VCaP (cell line): ENCODE results near the gene CACNA2D3.

Experiments used
- H3K27ac ChIP-seq: fragments of 450-650 bp; 2 replicates; pipeline ENCODE4 v1.5.1; 2017
- TF ChIP-seq, protein P1 (sequence below): fragments of 450-650 bp; conservative IDR thresholded peaks from 2 replicates; pipeline ENCODE4 v1.5.1; 2017; ENCODE audit warnings: mild to moderate bottlenecking, moderate library complexity

CACNA2D3 gene

DNA sequence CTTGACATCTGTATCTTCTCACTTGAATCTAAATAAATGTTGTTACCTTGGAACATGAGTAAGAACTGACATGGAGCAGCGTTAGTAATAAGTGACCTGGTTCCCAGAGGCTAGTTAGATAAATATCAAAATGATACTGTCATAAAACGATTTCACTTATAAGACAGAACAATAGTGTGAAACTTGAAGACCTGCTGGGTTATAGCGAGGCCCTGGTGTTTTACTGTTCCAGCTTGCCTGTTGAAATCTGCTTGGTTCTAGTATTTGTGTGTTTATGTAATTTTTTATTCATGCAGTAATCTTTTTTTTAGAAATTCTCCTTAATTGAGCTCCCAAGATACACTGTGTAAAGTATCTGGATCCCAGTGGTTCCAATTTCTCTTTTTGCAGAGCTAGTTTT, 129.4 kb downstream of the CACNA2D3 start:
- H3K27ac ChIP-seq = no peak overlapping the region
- TF ChIP-seq, protein P1, sequence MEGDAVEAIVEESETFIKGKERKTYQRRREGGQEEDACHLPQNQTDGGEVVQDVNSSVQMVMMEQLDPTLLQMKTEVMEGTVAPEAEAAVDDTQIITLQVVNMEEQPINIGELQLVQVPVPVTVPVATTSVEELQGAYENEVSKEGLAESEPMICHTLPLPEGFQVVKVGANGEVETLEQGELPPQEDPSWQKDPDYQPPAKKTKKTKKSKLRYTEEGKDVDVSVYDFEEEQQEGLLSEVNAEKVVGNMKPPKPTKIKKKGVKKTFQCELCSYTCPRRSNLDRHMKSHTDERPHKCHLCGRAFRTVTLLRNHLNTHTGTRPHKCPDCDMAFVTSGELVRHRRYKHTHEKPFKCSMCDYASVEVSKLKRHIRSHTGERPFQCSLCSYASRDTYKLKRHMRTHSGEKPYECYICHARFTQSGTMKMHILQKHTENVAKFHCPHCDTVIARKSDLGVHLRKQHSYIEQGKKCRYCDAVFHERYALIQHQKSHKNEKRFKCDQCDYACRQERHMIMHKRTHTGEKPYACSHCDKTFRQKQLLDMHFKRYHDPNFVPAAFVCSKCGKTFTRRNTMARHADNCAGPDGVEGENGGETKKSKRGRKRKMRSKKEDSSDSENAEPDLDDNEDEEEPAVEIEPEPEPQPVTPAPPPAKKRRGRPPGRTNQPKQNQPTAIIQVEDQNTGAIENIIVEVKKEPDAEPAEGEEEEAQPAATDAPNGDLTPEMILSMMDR = no peak

DNA sequence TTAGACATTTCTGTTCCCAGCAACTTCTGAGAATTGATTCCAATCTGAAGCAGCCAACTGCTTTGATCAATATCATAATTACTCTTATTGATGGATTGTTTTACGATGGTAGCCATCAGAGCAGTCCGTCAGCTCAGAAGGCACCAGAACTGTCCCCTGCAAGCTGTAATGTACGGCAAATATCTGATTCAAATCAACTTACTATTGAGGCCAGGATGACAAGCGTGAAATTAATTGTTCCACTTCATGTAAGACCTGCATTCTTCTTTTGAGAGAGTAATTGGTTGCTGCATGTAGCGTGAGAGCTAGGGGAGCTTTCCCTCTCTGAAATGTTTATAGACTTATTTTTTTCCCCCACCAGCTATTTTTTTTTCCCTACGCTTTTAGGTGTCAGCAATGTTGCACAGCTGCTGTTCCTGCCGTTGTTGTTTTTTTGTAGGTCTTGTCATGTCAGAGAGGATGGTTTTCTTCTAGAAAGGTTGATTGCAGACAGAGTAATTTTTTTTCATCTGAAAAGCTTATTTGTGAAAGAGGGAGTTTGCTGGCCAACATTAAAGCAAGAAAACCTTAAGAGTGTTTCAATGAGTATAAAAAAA, 134.9 kb downstream of the CACNA2D3 start:
- no peak overlapping the region for H3K27ac ChIP-seq
- TF ChIP-seq, protein P1 = no peak

DNA sequence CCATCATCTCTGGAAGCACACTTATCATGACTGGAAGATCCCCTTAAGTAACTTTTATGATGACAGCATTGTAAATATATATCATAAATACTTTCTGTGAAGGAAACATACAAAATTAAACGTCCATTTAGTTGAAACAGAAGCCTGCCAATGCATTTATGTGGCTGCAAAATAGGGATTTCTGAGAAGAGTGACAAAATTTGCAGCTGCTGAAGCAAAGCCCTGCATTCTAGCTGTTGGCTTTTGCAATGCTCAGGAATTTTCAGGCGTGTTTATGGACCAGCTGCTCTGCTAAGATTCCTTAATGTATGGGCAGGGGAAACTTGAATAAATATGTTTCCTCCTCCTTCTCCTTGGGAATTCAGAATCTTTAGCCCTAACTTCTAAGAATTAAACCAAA, 137.3 kb downstream of the CACNA2D3 start:
- TF ChIP-seq, protein P1 = no peak
- H3K27ac ChIP-seq = no peak overlapping the region

DNA sequence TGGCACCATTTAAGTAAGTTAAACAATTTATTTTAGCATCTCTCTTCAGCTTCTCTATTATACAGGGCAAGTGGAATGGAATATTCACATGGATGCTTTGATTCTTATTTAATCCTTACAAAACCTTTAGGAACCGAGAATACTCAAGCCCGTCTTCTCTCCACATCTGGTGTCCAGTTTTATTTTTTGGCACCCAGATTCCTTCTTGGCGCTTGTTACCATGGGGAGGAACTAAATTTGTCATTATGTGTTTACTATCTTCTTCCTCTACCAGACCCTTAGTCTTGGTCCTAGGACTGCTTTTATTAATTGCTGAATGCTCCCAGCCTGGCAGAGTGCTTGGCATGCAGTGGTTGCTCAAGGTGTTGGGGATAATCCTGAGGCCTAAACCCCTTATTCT, 138.8 kb downstream of the CACNA2D3 start:
- TF ChIP-seq, protein P1 = no peak
- H3K27ac ChIP-seq = no peak overlapping the region

DNA sequence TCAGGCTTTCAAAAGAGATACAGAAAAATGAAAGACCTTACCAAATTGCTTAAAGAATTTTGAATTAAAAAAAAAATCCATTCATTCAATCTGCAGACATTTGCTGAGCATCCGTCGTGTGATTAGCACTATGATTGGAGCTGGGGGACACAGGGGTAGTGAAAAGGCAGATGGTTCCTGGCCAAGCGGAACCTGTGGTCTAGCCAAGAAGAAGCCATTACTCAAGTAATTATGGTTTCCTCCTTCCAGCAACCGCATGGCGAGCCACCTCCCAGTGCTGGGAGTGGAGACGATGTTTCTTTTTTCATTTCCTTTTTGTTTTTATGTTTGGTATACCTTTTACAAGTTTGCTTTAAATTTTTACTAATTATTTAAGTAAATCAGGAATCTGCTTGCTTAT, 140.2 kb downstream of the CACNA2D3 start:
- no peak overlapping the region for H3K27ac ChIP-seq
- TF ChIP-seq, protein P1 = no peak

DNA sequence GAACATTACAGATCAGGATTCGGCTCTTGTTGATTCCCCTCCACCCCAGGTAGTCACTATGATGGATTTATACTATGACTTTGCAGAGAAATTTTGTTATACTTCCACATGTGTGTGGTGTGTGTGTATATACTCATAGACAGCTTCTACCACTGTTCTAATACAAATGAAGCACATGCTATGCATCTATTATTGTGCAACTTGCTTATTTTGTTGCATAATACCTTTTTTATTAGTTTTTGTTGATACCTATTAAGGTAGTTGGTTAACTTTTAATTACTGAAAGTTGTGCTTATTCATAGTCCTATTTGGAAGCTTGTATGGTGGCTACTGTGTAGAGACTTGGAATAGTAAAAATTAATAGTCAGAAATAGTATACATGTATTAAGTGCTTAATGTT, 140.6 kb downstream of the CACNA2D3 start:
- TF ChIP-seq, protein P1 = no peak
- H3K27ac ChIP-seq = no peak overlapping the region

DNA sequence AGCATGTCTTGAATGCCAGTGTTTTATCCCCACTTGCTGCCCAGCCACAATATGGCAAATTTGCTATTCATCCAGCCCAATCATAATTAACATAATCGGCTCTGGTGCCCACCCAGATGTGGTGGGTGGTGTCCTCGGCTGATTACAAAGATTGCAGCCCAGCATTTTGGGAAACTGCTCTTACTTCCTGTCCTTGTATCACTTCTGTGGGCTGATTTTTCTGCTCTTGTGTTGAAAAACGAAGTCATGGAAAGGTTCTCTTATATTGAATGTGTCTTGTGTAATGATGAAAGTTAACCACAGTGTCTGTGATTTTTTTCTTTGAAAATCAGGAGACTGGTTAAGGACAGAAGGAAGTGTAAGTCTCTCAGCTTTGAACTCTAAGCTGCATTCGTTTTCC, 141.7 kb downstream of the CACNA2D3 start:
- no peak overlapping the region for H3K27ac ChIP-seq
- TF ChIP-seq, protein P1 = no peak
